GM12878 (cell line): ENCODE data around the gene CXXC5. TPM values are rescaled to one million over a fixed set of nuclear protein-coding genes. Genes with fewer than 3 reads are reported as not detected.

Source experiments
- EGR1 ChIP-seq, 2 experiments: IDR thresholded peaks; 1 replicate in 1 of 2; 2 replicates in 1 of 2; pipeline ENCODE4 v1.6.1; 2011 to 2012; ENCODE audit warnings: low read depth in 2 of 2, low read length in 2 of 2, borderline replicate concordance in 1 of 2, mild to moderate bottlenecking in 1 of 2, moderate library complexity in 1 of 2
- EP300 ChIP-seq, 2 experiments: fragments of 150-350 bp in 1 of 2; IDR thresholded peaks; 2 replicates each; pipeline ENCODE4 v1.6.1; 2011 to 2012; ENCODE audit warnings: low read depth in 2 of 2, low read length in 2 of 2, borderline replicate concordance in 1 of 2, improper control_type of control experiment in 1 of 2, inconsistent platforms in 1 of 2; ENCODE audit not compliant: control insufficient read depth in 1 of 2
- HDAC6 ChIP-seq: fragments of 200-600 bp; sonication (generic); IDR thresholded peaks from one replicate; pipeline ENCODE4 v1.8.0; 2017; ENCODE audit warnings: antibody characterized with exemption; ENCODE audit not compliant: unreplicated experiment
- LARP7 ChIP-seq: fragments of 450-650 bp; IDR thresholded peaks from 2 replicates; pipeline ENCODE4 v1.6.1; 2017; ENCODE audit warnings: mild to moderate bottlenecking
- MEF2A ChIP-seq: IDR thresholded peaks from 2 replicates; pipeline ENCODE4 v1.6.1; 2011; ENCODE audit warnings: low read depth, mild to moderate bottlenecking, low read length, moderate library complexity; ENCODE audit not compliant: insufficient read depth
- MEF2B ChIP-seq: fragments of 450-650 bp; IDR thresholded peaks from 2 replicates; pipeline ENCODE4 v1.6.1; 2018; ENCODE audit warnings: mild to moderate bottlenecking, moderate library complexity; ENCODE audit not compliant: partially characterized antibody, poor library complexity, severe bottlenecking
- MXI1 ChIP-seq: fragments of 150-350 bp; IDR thresholded peaks from 2 replicates; pipeline ENCODE4 v1.6.1; 2011; ENCODE audit warnings: low read depth, mild to moderate bottlenecking, inconsistent platforms, low read length, improper control_type of control experiment
- PBX3 ChIP-seq: IDR thresholded peaks from 2 replicates; pipeline ENCODE4 v1.6.1; 2011; ENCODE audit warnings: mild to moderate bottlenecking, low read depth, low read length, moderate library complexity; ENCODE audit not compliant: insufficient replicate concordance
- RAD51 ChIP-seq: fragments of 450-650 bp; IDR thresholded peaks from 2 replicates; pipeline ENCODE4 v1.6.1; 2016; ENCODE audit warnings: moderate library complexity, mild to moderate bottlenecking, inconsistent platforms
- ZBTB33 ChIP-seq: fragments of 450-650 bp; IDR thresholded peaks from 2 replicates; pipeline ENCODE4 v1.6.1; 2017; ENCODE audit warnings: mild to moderate bottlenecking
- polyA plus RNA-seq, 11 experiments: library from polyadenylated mRNA; depleted of rRNA in 4 of 11; unstranded in 6 of 11; stranded (reverse) in 5 of 11; fragments of >200 nt; fragmentation: Nextera tagmentation in 4 of 11; fragmentation: Illumina TruSeq in 1 of 11; extraction: Ambion mirVana in 4 of 11; extraction: Trizol in 1 of 11; gene quantifications; 1 replicate in 1 of 11; 2 replicates in 10 of 11; pipeline versions ENCODE4 v1.2.1 to v1.2.3, GENCODE V29; 2011 to 2016; ENCODE audit warnings: inconsistent platforms in 2 of 11, missing spikeins in 2 of 11, low read depth in 1 of 11
- total RNA-seq, 4 experiments: library from RNA; depleted of rRNA in 3 of 4; stranded (reverse); fragments of >200 nt in 3 of 4; fragmentation: Illumina TruSeq in 1 of 4; extraction: Trizol in 1 of 4; gene quantifications; 2 replicates each; pipeline versions ENCODE4 v1.2.1 to v1.2.3, GENCODE V29; 2013 to 2021

The CXXC5 gene
- total and polyA plus RNA-seq, 10 of the 15 experiments (the other 5 are each of a cell fraction or from before 2014, with no cell fraction given) = 1.8 to 90.8 (median 40.7) TPM

GRCh38 chr5:139646912-139647505, 1.1 kb upstream of the CXXC5 start (continued):
- no peak for TF ChIP-seq MEF2B
- no peak for TF ChIP-seq RAD51
- TF ChIP-seq MEF2A = no peak
- TF ChIP-seq ZBTB33 = no peak
- TF ChIP-seq PBX3 = no peak
- TF ChIP-seq EP300 (IDR thresholded peaks at IDR 0.05; ENCODE audit: borderline replicate concordance in 1 of 2, control insufficient read depth in 1 of 2, low read depth in 2 of 2, low read length in 2 of 2) = no peak
- TF ChIP-seq HDAC6 = no peak
- no peak for TF ChIP-seq MXI1
- TF ChIP-seq LARP7 = no peak
- TF ChIP-seq EGR1 (IDR thresholded peaks at IDR 0.05; ENCODE audit: borderline replicate concordance in 1 of 2, low read depth in 2 of 2, low read length in 2 of 2) = no peak
